Breast epithelium (tissue), 3 donors: ENCODE measurements around the gene INPP5E.

Experiments
- CTCF ChIP-seq, 3 donors: fragments of 450-650 bp; IDR thresholded peaks; one replicate each; pipeline ENCODE4 v1.5.1; 2016 to 2017; ENCODE audit warnings: antibody characterized with exemption in 3 of 3, mild to moderate bottlenecking in 3 of 3, moderate library complexity in 3 of 3
- POLR2AphosphoS5 ChIP-seq, 3 donors: sonication (generic); formaldehyde crosslinking; IDR thresholded peaks; one replicate each; pipeline ENCODE4 v1.6.1; 2017; ENCODE audit warnings: antibody characterized with exemption in 3 of 3

GRCh38 chr9:136381966-136382513, 57.6 kb downstream of the INPP5E start:
- TF ChIP-seq CTCF (IDR thresholded peaks at IDR 0.05) (no peak), POLR2AphosphoS5 (IDR thresholded peaks at IDR 0.05) (no peak)
